A673 (cell line): ENCODE data around the gene LENEP. TPM values are rescaled to one million over a fixed set of nuclear protein-coding genes. Genes with fewer than 3 reads are reported as not detected.

Source experiments
- BruUV-seq: library from RNA; stranded (reverse); fragments of 400-500 nt; replicated peaks from 2 replicates; lab custom pipeline; 2021; lab: Mats Ljungman, UMichigan
- CTCF ChIA-PET: fragments of 300-600 bp; sonication (Branson Sonifier 250); formaldehyde crosslinking; loops from one replicate; lab custom pipeline; 2022; ENCODE audit warnings: antibody characterized with exemption; lab: Charles Lee
- POLR2A ChIA-PET: fragments of 300-600 bp; sonication (Branson Sonifier 250); formaldehyde crosslinking; loops from one replicate; lab custom pipeline; 2022; ENCODE audit warnings: antibody characterized with exemption; ENCODE audit not compliant: low non-redundant PET; lab: Charles Lee
- DNase-seq: peaks from one replicate; pipeline ENCODE4 v3.0.0-alpha.2; 2015; ENCODE audit warnings: low spot score
- H3K27ac ChIP-seq: fragments of 200-600 bp; sonication (generic); 2 replicates; pipeline ENCODE4 v1.5.1; 2016; ENCODE audit warnings: mixed run types, low read depth, mild to moderate bottlenecking, mixed read lengths, antibody characterized with exemption, low read length; ENCODE audit not compliant: poor library complexity, severe bottlenecking
- H3K27me3 ChIP-seq: fragments of 200-600 bp; sonication (generic); replicated peaks from 2 replicates; pipeline ENCODE4 v1.6.1; 2017; ENCODE audit warnings: mixed run types, low read depth, mild to moderate bottlenecking, mixed read lengths, antibody characterized with exemption, low read length; ENCODE audit not compliant: insufficient read depth, poor library complexity
- H3K36me3 ChIP-seq: fragments of 200-600 bp; sonication (generic); 2 replicates; pipeline ENCODE4 v1.6.1; 2016; ENCODE audit warnings: mixed run types, mild to moderate bottlenecking, mixed read lengths, antibody characterized with exemption, low read length; ENCODE audit not compliant: insufficient read depth, poor library complexity, severe bottlenecking
- H3K4me1 ChIP-seq: fragments of 200-600 bp; sonication (generic); 2 replicates; pipeline ENCODE4 v1.6.1; 2017; ENCODE audit warnings: mixed run types, mild to moderate bottlenecking, mixed read lengths, antibody characterized with exemption, low read length; ENCODE audit not compliant: insufficient read depth, poor library complexity, severe bottlenecking
- H3K4me3 ChIP-seq: fragments of 200-600 bp; sonication (generic); 2 replicates; pipeline ENCODE4 v1.5.1; 2016; ENCODE audit warnings: low read depth, mixed run types, mild to moderate bottlenecking, mixed read lengths, low read length; ENCODE audit not compliant: poor library complexity, severe bottlenecking
- H3K9me3 ChIP-seq: fragments of 200-600 bp; sonication (generic); 2 replicates; pipeline ENCODE4 v1.6.1; 2016; ENCODE audit warnings: mixed run types, low read depth, mild to moderate bottlenecking, mixed read lengths, antibody characterized with exemption, low read length; ENCODE audit not compliant: poor library complexity, severe bottlenecking
- EZH2 ChIP-seq: fragments of 200-600 bp; sonication (generic); IDR thresholded peaks from 2 replicates; pipeline ENCODE4 v1.6.1; 2017; ENCODE audit warnings: borderline replicate concordance, low read depth, mild to moderate bottlenecking, mixed read lengths, antibody characterized with exemption, low read length; ENCODE audit not compliant: poor library complexity, severe bottlenecking
- intact Hi-C: fragments of 100-400 bp; cut with micrococcal nuclease; formaldehyde crosslinking; loops from one replicate; pipeline ENCODE4 v1.10.0; 2022; ENCODE audit not compliant: unreplicated experiment
- total RNA-seq: library from RNA; stranded (reverse); gene quantifications from 2 replicates; pipeline ENCODE4 v1.2.3, GENCODE V29; 2021
- TF ChIP-seq, protein P1 (sequence below): fragments of 300-800, 200-600 bp; sonication (generic); conservative IDR thresholded peaks from 2 replicates; pipeline ENCODE4 v1.5.1; 2017; ENCODE audit warnings: low read depth, mild to moderate bottlenecking, antibody characterized with exemption, low read length, moderate library complexity, mixed read lengths

The LENEP gene
- total RNA-seq, 1 experiment from 2014 or later, result 1.4 TPM

DNA sequence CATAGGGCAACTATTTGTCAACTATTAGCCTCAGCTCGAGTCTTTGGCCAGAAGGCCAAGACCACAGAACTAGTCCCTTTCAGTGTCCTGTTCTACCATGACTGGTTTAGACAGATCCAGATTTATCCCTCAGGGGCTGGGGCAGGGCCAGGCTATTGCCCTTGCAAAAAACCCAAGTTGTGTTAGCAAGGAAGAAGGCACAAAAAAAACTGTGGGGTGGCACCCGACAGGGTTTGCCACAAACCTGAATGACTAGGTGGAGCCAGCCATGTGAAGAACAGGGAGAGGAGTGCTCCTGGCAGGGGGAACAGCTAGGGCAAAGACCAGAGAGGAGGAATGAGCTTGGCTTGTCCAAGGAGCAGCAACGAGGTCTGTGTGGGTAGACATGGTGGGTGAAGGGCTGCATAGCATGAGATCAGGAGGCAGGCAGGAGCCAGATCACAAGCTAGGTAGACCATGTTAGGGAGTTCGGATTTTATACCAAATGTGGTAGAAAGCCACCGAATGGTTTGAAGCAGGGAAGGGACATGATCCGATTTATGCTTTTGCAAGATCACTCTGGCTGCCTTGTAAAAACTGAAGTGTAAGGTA lies 44.6 kb downstream of the LENEP start:
- H3K36me3 ChIP-seq, result no peaks in the 10 kb centered on the region
- ChIA-PET POLR2A (no interaction called here), CTCF (no interaction called here)
- DNase-seq, result no peak
- no TSS peak for BruUV-seq
- TF ChIP-seq, protein P1, sequence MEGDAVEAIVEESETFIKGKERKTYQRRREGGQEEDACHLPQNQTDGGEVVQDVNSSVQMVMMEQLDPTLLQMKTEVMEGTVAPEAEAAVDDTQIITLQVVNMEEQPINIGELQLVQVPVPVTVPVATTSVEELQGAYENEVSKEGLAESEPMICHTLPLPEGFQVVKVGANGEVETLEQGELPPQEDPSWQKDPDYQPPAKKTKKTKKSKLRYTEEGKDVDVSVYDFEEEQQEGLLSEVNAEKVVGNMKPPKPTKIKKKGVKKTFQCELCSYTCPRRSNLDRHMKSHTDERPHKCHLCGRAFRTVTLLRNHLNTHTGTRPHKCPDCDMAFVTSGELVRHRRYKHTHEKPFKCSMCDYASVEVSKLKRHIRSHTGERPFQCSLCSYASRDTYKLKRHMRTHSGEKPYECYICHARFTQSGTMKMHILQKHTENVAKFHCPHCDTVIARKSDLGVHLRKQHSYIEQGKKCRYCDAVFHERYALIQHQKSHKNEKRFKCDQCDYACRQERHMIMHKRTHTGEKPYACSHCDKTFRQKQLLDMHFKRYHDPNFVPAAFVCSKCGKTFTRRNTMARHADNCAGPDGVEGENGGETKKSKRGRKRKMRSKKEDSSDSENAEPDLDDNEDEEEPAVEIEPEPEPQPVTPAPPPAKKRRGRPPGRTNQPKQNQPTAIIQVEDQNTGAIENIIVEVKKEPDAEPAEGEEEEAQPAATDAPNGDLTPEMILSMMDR, result no peak
- no peak for TF ChIP-seq EZH2
- H3K4me1 ChIP-seq, result no peaks in the 10 kb centered on the region
- no peaks in the 10 kb centered on the region for H3K27me3 ChIP-seq
- intact Hi-C loops, result no loop called here
- no peaks in the 10 kb centered on the region for H3K9me3 ChIP-seq
- H3K4me3 ChIP-seq, result no peak overlapping the region
- no peak overlapping the region for H3K27ac ChIP-seq

DNA sequence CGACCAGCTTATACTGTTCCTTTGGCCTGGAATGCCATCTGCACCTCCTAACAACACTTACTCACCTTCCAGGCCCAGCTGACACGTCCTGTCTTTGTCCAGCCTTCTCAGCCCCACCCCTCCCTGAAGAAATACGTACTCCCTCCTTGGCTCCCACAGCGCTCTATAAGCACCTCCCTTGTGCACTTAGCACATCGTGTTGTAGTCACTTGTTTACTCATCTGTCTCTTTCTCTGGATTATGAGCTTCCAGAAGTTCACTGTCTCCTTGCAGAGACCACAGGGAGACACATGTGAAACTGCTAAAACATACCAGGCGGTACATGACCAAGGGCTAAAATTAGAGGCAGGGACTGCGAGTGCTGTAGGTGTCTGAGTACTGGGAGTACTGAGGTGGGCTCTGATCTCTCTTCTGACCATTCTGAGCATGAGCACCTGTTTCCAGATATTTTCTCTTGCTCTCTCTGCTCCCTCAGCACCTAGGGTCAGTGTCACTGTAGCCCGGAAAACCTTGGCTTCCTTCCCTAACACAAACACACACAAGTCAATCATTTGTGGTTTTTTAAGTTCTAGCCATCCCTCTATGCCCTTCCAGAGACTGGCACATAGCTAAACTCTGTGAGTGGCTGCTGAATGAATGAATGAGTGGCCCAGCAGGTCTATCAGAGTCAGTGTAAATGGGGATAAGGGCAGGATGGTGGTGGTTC lies 45.4 kb downstream of the LENEP start:
- ChIA-PET POLR2A (no interaction called here), CTCF (interaction anchor here (0.9 kb wide), 1 partner anchor 12 kb away, joined by 3 read pairs; the partner anchor contains the start of gene ADAM15)
- Histone ChIP-seq H3K27ac (no peak overlapping the region), H3K4me3 (no peak overlapping the region), H3K9me3 (no peaks in the 10 kb centered on the region), H3K4me1 (no peaks in the 10 kb centered on the region), H3K27me3 (no peaks in the 10 kb centered on the region), H3K36me3 (no peaks in the 10 kb centered on the region)
- BruUV-seq, result no TSS peak
- no peak for DNase-seq
- intact Hi-C loops, result no loop called here
- TF ChIP-seq, protein P1, result no peak
- TF ChIP-seq EZH2, result no peak

DNA sequence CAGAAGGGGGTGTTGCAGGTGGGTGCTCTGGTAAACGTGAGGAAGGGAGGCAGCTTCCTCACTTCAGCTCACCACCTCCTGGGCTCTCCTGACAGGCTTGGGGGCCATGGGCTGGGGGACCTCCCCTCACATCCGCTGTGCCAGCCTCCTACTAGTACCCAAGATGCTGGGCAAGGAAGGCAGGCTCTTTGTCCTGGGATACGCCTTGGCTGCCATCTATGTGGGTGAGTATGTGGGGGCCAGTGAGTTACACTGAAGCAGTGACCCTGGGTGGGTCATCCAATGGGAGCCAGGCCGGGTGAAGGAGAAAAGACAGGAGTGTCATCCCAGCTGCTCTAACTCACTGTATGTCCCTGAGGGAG lies 45.9 kb downstream of the LENEP start:
- ChIA-PET POLR2A (no interaction called here), CTCF (interaction anchor here (0.9 kb wide), 1 partner anchor 12 kb away, joined by 3 read pairs; the partner anchor contains the start of gene ADAM15)
- BruUV-seq, result no TSS peak
- Histone ChIP-seq H3K36me3 (no peaks in the 10 kb centered on the region), H3K4me1 (no peaks in the 10 kb centered on the region), H3K27ac (no peak overlapping the region), H3K9me3 (no peaks in the 10 kb centered on the region), H3K4me3 (no peak overlapping the region), H3K27me3 (no peaks in the 10 kb centered on the region)
- no peak for DNase-seq
- TF ChIP-seq, protein P1, result no peak
- TF ChIP-seq EZH2, result no peak
- intact Hi-C loops, result no loop called here
